ENCODE measurements around the gene NLK.
"Not testable (repeated sequence)": the region's sequence is repeated elsewhere in the genome, so short reads cannot be mapped to it uniquely, and the experiment has no call there.

The NLK gene

DNA sequence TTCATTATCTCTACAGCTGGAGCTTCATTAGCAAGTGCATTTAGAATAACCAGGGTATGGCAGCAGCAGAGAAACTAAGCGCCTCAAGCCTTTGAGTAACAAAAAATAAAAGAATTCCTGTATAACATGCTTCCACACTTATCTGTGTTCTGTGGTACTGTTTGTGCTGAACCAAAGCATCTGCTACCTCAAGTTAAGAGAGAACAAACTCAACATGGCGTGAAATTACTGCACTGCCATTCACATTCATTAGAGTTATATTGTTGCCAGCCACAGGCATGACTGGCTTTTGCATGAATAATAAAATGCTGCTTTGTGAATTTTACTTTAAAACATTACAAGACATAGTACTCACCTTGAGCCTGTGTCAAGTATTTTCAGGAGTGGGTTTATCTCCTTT, 76.6 kb downstream of the NLK start:
- no peak for DNase-seq

DNA sequence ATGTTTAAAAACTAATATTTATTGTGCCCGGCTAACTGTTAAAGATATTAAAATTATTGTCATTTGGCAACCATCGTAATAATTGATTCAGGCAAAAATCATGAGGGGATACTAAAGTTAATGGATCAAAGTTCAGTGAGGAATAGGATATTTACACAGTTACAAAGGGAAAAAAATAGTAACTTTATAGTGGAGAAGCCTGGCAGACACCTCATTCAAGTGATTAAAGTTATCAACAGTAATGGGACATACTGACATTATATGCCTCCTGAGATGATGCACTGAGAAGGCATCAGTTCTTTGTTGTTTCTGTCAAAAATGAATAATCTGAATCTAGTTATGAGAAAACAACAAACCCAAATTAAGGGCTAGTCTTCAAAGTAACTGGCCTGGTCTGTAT, 77.1 kb downstream of the NLK start:
- no peak for DNase-seq

- no peak for DNase-seq
These were observed 78.3 kb downstream of the NLK start for GRCh38 chr17:28120766-28121165.

DNA sequence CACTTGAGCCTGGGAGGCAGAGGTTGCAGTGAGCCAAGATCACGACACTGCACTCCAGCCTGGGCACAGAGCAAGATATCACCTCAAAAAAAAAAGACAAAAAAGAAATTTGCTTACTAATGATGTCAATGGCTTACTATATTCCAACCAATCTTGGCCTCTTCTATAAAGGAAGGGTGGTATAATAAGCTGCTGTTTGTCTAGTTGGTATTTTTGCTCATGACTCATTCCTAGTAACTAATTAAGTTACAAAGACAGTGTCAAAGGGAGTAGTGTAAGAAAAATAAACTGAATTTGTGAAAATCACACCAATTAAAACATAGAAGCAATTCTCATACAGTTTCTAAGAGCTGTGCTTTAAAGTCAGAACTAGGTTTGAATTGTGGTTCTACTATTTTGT, 82.5 kb downstream of the NLK start:
- no peak for DNase-seq

- DNase-seq, result no peak
These were observed 83.3 kb downstream of the NLK start for GRCh38 chr17:28125526-28126378.

GRCh38 chr17:28127196-28127595, 84.7 kb downstream of the NLK start:
- no peak for DNase-seq

DNA sequence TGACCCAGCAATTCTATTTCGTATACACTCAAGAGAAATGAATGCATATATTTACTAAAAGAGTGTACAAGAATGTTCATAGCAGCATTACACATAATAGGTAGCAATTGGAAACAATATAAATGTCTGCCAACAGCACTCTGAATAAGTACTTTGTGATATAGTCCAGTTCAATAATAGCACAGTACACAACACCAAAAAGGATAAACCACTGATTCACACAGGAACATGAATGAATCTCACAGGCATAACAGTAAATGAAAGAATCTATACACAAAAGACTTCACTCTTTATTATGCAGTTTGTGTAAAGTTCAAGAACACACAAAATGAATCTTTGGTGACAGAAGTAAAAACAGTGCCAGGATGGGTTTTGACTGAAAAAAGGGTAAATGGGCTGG, 86.3 kb downstream of the NLK start:
- no peak for DNase-seq

- no peak for DNase-seq
These were observed 88.0 kb downstream of the NLK start for GRCh38 chr17:28130472-28130871.

DNA sequence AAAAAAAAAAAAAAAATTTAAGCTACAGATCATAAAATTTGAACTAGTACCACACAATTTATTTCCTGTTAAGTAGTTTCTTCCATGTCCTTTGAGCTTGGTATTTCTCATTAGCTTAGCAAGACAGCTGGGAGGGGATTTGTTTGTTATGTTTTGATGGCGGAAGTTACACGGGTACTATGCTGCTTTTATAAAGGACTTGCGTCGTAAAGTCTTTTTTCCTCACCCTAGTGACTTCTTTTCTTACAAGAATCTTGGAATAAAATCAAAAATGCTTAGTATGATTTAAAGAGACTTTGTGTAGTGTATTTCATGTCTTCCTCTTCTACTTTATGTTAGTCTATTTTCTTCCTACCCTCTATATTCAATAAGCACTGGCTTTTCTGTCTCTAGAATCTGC, 89.1 kb downstream of the NLK start:
- no peak for DNase-seq

- DNase-seq, result no peak
These were observed 91.1 kb downstream of the NLK start for GRCh38 chr17:28133562-28133970.

- no peak for DNase-seq
These were observed 94.4 kb downstream of the NLK start for GRCh38 chr17:28136923-28137322.

DNA sequence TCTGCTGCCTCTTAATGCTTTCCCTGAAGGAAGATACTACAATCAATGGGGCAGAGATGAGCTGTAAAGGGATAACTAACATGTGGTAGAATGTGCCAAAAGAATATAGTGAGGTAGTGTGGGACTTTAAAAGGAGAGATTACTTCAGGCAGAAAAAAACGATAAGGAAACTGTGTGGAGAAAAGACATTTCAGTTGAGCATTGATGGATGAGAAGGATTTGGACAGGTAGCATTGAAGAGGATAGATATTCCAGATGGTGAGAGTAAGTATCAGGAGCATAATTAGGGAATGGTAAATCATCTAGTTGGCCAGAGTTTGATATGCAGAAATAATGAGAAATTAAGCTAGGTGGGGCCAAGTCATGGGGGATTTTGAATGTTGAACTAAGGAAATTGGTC, 97.3 kb downstream of the NLK start:
- DNase-seq, result no peak

GRCh38 chr17:28141313-28141712, 98.8 kb downstream of the NLK start:
- no peak for DNase-seq

DNA sequence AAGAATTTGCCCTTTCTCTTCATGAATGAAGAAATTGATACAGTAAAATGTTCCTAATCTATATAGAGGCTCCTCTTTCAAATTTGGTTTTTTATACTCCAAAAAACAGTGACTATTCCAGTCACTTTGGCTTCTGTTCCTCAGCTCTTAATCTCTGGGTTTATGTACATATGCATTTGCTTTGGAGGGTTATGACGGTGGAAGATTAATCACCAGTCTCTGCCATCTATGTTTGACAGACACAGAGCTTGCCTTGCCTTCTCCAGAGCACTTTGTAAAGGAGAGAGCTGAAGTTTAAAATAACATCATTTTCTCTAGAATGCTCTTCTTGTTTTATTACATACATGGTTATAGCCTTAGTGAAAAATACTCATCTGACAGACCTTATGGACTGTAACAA, 99.3 kb downstream of the NLK start:
- no peak for DNase-seq

GRCh38 chr17:28142305-28142704, 99.8 kb downstream of the NLK start:
- no peak for DNase-seq

DNA sequence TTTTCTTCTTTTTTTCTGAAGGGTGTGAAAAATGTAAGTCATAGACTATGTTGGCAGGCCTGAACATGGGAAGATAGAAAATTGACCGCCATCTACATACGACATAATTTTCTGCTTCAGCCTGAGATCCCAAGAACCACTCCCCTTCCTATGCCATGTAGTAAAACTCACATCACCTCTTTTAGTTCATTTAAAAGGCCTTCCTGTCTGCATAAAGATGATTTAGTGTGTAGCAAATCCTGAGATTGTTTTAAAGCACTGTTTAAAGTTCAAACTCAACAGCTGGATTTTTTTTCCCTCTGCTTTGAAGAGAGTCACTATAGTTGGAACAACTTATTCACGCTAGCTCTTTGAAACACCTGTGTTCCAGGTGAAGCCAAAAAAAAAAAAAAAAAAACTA, 101.5 kb downstream of the NLK start:
- DNase-seq, result no peak

DNA sequence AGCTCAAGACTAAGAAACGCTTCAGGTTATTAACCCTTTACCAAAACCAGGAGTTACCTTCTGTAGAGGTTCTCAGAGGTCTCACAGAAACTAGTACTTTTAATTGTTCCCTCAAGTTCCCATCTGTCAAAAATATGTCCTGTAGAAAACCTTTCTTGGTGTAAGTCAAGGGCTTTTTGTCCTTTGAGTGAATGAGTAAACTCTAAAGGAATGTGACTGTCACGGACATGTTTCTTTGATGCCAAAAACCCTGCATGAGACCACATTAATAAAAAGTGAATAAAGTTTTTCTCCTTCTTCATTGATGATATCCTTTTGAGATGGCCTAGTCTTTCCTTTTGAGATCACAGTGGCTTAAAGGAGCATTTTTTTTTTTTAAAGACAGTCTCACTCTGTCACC, 102.9 kb downstream of the NLK start:
- no peak for DNase-seq

- DNase-seq, result no peak
These were observed 104.5 kb downstream of the NLK start for GRCh38 chr17:28147017-28147416.

DNA sequence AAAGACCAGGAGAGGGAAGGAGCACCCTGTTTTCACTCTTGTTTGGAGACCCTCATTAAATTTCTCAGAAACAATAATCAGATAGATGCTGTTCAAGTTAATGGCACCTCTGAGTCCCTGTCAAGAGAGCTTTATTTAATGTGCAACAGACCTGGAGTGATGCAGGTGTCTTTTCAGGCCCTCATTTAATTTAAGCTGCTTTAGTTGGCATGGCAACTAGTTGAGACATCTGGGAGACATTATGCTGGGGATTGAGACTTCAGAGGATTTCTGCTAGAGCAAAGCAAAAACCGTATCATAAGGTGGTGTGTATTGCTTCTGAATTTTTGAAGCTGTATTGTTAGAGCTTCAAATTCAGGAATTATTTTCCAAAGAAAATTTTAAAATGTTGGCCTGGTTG, 108.5 kb downstream of the NLK start:
- DNase-seq, result no peak

GRCh38 chr17:28154214-28154613, 111.7 kb downstream of the NLK start:
- DNase-seq, result no peak

- not testable (repeated sequence) for DNase-seq
These were observed 112.9 kb downstream of the NLK start for GRCh38 chr17:28155405-28155804.

- DNase-seq, result no peak
These were observed 116.5 kb downstream of the NLK start for GRCh38 chr17:28159004-28159403.

GRCh38 chr17:28159924-28160323, 117.4 kb downstream of the NLK start:
- no peak for DNase-seq

GRCh38 chr17:28160610-28161009, 118.1 kb downstream of the NLK start:
- no peak for DNase-seq

- no peak for DNase-seq
These were observed 118.8 kb downstream of the NLK start for GRCh38 chr17:28161311-28161710.

Data from NCI-H446 treated with DMSO at 0.1 percent for 48 hours (cell line).